Coronary artery (tissue), 2 donors: ENCODE results near the gene LARP4B.

ENCODE experiments used
- DNase-seq: peaks from one replicate; pipeline ENCODE4 v3.0.0-alpha.2; 2017; ENCODE audit warnings: low spot score
- H3K27ac ChIP-seq, 2 donors: fragments of 200-600 bp; sonication (generic); one replicate each; pipeline ENCODE4 v1.5.1; 2016 to 2019
- H3K4me3 ChIP-seq: fragments of 200-600 bp; sonication (generic); 2 replicates; pipeline ENCODE4 v1.5.1; 2016; ENCODE audit warnings: mild to moderate bottlenecking, moderate library complexity
- TF ChIP-seq, protein P1 (sequence below): fragments of 200-600 bp; sonication (generic); IDR thresholded peaks from one replicate; pipeline ENCODE4 v1.5.1; 2019; ENCODE audit warnings: antibody characterized with exemption

The LARP4B gene

GRCh38 chr10:958106-958505, 26.6 kb upstream of the LARP4B start:
- TF ChIP-seq, protein P1, sequence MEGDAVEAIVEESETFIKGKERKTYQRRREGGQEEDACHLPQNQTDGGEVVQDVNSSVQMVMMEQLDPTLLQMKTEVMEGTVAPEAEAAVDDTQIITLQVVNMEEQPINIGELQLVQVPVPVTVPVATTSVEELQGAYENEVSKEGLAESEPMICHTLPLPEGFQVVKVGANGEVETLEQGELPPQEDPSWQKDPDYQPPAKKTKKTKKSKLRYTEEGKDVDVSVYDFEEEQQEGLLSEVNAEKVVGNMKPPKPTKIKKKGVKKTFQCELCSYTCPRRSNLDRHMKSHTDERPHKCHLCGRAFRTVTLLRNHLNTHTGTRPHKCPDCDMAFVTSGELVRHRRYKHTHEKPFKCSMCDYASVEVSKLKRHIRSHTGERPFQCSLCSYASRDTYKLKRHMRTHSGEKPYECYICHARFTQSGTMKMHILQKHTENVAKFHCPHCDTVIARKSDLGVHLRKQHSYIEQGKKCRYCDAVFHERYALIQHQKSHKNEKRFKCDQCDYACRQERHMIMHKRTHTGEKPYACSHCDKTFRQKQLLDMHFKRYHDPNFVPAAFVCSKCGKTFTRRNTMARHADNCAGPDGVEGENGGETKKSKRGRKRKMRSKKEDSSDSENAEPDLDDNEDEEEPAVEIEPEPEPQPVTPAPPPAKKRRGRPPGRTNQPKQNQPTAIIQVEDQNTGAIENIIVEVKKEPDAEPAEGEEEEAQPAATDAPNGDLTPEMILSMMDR: no peak
- DNase-seq: no peak
- H3K27ac ChIP-seq: no peak overlapping the region
- no peak overlapping the region for H3K4me3 ChIP-seq

DNA sequence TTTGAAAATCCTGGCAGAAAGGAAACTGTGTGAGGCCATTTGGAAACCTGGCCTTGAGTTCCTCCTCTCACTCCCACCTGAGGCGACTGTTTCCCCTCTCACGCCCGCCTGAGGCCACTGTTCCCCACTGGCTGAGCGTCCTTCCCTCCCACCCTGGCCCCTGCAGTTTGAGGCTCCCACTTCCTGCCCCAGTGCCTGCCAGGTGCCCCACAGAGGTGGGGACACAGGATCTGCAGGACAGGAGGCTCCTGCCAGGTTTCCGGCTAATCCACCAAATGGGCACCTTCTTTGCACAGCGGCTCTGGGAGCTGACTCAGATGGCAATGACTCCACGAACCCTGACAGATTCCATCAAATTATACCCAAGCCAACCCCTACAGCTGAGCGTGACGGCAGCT, 24.3 kb upstream of the LARP4B start:
- no peak for DNase-seq
- TF ChIP-seq, protein P1: no peak
- no peak overlapping the region for H3K27ac ChIP-seq
- H3K4me3 ChIP-seq: no peak overlapping the region

DNA sequence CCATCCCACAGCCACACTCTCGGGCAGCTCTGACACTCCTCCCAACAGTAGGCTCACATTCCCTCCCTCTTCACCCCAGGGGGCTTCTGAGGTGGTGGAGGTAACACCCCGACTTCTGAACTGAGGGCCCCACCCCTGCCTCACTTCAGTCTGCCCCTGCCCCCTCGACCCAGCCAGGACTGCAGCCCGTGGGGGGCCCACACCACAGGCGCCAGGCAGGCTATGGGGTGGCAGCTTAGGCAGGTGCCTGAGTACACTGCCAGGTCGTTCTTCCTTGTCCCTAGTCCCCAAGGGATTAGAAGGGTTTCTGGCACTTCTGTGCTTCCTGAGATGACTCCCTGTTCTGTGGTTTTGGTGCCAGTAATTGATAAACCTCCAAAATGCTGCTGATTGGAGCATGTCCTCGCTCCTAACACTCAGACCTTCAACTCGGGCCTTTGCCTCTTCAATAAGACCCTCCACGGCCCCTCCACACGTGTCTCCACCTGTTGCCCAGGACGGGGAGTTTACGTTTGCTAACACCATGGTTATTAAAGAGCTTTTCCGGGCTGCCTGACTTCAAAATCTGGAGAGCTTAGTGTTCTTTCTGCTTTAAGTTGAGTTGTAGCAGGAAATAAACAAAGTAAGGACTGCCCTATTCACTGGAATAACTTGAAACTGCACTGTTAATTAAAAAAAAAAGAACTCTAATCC, 23.8 kb upstream of the LARP4B start:
- DNase-seq: no peak

DNA sequence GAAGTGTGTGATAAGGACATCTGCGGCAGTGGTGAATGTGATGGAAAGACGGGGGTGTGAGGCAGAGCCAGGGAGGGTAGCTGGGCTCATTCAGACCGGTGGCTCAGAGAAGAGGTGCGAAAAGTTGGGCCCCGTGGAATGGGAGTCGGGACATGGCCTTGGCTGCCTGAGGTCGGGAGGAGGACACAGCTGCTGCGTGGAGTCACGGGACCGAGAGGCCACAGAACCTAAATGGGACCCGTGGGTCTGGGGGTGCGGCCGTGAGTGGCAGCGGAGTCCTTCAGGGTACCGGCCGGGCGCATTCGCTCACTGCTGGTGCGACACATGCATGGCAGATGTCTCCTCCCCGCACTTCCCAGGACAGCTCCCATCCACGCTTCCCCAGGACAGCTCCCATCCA, 22.9 kb upstream of the LARP4B start:
- no peak overlapping the region for H3K4me3 ChIP-seq
- no peak for DNase-seq
- TF ChIP-seq, protein P1: no peak
- H3K27ac ChIP-seq: no peak overlapping the region

More for the DNA sequence above, 23.8 kb upstream of the LARP4B start:
- Histone ChIP-seq H3K27ac (no peak overlapping the region), H3K4me3 (no peak overlapping the region)
- TF ChIP-seq, protein P1: no peak

GRCh38 chr10:953836-954235, 22.3 kb upstream of the LARP4B start:
- no peak for DNase-seq
- Histone ChIP-seq H3K27ac (no peak overlapping the region), H3K4me3 (no peak overlapping the region)
- TF ChIP-seq, protein P1: no peak

DNA sequence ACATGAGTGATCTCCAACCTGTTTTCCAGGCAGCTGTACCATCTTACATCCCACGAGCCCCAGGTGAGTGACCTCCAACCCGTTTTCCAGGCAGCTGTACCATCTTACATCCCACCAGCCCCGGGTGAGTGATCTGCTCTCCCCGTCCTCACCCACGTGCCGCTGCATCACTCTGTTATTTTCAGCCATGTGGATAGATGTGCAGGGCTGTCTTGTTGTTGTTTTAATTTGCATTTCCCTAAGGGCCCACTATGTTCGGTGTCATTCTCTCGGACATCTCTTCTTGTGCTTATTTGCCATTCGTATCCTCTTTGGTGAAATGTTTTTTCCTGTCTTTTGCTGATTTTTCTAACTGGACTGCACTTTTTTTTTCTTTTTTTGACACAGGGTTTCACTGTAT, 17.9 kb upstream of the LARP4B start:
- Histone ChIP-seq H3K27ac (no peak overlapping the region), H3K4me3 (no peak overlapping the region)
- TF ChIP-seq, protein P1: no peak
- no peak for DNase-seq

GRCh38 chr10:948347-948746, 16.8 kb upstream of the LARP4B start:
- TF ChIP-seq, protein P1: no peak
- Histone ChIP-seq H3K27ac (no peak overlapping the region), H3K4me3 (no peak overlapping the region)
- no peak for DNase-seq
